Stimulated activated CD8-positive, alpha-beta memory T cell treated with anti-CD3 and anti-CD28 coated beads, Interleukin-4, amount 100 ng/mL, for 48 hours (primary cell): ENCODE measurements around the gene HHAT.

ENCODE experiments used
- DNase-seq: peaks from one replicate; pipeline ENCODE4 v3.0.0-alpha.2; 2020

Gene HHAT

GRCh38 chr1:210446479-210446878, 117.8 kb downstream of the HHAT start:
- peak; percentile 85 for DNase-seq

DNA sequence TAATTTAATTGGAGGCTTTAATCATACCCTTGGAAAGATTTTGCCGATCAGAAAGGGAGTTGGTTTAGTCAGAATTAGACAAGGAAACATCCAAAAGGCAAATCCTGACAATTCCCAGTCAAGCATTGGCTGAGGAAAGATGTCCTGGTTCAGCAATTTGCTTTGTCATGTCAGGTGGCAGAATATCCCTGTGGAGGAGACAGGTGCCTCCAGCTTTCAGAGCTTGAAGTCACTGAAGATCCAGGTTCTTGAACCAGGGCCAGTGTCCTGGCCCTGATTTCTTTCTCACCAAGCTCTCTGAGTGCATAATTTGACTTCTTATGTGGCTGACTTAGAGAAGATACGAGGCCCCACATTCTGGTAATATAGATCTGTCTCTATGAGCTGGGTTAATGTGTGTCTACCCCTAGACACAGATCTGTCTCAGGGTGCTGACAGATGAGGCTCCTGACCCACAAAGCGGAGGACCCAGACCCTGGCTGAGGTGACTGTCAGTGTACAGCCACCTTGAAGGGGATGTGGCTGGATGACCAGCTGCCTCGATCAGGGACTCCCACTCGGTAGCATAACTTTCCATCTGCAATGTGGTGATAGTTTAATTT, 118.9 kb downstream of the HHAT start:
- no peak for DNase-seq

GRCh38 chr1:210448297-210448892, 119.7 kb downstream of the HHAT start:
- DNase-seq = peak; percentile 33

- no peak for DNase-seq
Measured at GRCh38 chr1:210455840-210456603, 127.3 kb downstream of the HHAT start.

DNA sequence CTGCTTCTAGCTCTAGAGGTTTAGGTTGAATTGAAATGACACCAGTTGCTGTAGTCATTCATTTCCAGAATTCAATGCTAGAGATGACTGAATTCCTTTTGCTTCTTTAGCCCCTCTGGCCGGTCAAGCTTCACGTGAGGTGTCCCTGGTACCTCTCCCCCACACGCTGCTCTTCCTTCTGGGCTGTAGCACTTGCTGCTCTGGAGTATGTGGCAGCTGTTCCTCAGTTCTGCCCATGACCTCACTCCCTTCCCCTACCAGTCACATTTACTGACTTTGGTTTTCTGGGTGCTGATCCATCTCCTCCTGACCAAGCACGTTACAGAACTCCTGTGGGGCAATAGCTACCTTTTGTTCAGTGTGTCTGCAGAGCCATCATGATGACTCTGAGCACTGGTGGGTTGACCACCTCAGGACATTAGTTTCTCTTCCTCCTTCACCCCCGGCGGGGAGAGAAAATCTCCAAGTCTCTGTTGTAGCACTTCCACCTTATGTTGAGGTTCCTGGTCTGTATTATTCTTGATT, 128.1 kb downstream of the HHAT start:
- DNase-seq = no peak

- no peak for DNase-seq
Measured at GRCh38 chr1:210457568-210457967, 128.9 kb downstream of the HHAT start.

DNA sequence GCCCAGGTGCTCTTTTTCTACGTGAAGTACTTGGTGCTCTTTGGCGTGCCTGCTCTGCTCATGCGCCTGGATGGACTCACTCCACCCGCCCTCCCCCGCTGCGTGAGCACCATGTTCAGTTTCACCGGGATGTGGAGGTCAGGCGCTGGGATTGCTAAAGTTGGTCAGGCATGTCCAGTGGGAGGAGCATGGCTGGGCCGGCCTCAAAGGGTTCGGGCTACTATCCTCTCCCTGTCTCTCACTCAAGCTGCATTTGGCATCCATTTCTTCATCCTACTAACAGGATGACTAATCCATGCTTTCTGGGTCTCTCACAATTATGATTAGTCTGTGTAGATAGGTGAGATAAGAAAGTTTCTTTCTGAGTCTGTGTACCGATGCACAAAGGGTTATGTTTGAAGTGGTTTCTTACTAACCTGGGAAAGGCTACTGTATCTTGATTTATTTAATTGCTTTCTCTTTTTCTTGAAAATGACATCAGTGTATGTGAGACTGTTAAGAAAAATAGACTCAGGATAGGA, 135.9 kb downstream of the HHAT start:
- DNase-seq = peak; percentile 40

DNA sequence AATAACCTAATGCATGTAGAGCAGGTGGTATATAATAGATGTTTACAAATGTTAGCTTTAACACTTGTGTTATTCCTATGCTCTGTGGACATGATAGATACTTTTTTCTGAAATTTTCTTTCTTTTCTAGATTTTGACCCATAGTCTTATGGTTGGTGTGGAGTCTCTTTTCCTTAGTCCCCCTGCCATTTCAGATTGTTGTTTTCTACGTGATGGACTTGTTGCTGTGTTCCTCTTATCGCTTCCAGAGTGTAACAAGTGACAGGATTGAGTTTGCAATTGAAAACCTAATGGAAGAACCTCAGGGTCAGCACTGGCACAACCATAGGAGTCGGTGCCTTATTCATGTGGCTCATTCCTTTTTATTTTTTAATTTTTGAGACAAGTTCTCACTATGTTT, 136.4 kb downstream of the HHAT start:
- DNase-seq = no peak

- DNase-seq = no peak
Measured at GRCh38 chr1:210467440-210468043, 138.8 kb downstream of the HHAT start.

- no peak for DNase-seq
Measured at GRCh38 chr1:210469441-210469840, 140.7 kb downstream of the HHAT start.

DNA sequence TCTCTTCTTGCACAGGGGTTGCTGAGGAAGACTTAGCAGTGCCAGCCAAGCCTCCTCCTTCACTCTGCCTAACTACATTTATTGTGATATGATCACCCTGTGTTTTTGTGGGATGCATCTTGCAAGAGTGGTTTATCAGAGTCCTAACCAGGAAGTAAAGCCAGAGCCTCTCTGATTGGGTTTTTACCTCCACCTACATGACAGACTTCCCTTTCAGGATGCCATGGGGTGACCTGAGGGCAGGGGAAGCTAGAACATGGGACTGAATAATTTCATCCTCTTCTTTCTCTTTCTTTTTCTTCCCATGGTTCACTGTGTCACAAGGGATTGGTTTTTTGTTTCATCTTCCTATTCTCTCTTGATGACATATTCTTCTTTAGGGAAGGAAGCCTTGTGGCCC, 146.6 kb downstream of the HHAT start:
- no peak for DNase-seq

- DNase-seq = no peak
Measured at GRCh38 chr1:210475806-210476205, 147.1 kb downstream of the HHAT start.

- no peak for DNase-seq
Measured at GRCh38 chr1:210476730-210477129, 148.0 kb downstream of the HHAT start.

DNA sequence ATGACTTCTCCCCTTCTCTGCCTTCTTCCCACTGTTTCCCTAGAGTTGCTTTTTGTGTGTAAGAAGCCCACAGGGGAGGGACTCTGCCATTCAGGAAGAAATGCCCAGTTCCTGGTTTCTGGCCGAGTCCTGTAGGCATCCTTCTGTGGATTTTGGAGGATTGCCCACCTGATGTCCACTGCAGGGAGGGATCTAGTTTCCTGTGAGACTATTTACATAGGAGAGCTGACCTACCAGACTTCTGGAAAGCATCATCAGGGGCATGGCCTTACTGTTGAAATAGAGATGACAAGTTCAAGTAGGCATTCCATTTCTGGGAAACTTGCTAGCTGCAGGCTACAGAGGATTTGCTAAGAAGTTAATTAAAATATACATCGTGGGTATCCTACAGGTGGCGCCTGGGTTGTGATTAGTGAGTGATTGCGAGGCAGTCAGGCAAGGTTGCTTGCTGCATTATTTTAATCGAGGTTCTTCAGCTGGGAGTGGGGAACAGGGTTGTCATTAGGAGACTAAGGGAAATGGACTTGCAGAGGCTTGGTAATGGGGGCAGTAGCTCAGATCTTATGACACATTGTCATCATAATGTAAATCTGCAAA, 148.7 kb downstream of the HHAT start:
- DNase-seq = no peak

- no peak for DNase-seq
Measured at GRCh38 chr1:210478820-210479219, 150.1 kb downstream of the HHAT start.

- no peak for DNase-seq
Measured at GRCh38 chr1:210482491-210482890, 153.8 kb downstream of the HHAT start.

- no peak for DNase-seq
Measured at GRCh38 chr1:210482945-210483617, 154.4 kb downstream of the HHAT start.

- no peak for DNase-seq
Measured at GRCh38 chr1:210483821-210484220, 155.1 kb downstream of the HHAT start.

DNA sequence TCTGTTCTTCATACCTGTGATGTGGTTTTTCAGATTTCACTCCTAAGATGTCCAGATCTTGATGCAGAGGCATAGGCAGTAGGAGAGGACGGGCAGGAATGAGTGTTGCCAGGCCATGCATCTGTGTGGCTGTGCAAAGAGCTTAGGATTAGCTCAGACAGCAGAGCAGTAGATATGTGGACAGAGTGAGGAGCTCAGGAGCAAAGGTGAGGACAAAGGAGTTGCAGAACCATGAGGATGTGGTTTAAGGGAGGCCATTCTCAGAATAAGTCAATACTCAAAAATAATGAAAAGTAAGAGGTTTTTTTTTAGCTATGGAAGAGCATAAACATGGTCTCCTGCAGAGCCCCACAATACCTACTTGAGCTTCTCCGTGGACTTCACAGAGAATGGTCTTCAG, 158.3 kb downstream of the HHAT start:
- DNase-seq = no peak

GRCh38 chr1:210489491-210489890, 160.8 kb downstream of the HHAT start:
- no peak for DNase-seq

- no peak for DNase-seq
Measured at GRCh38 chr1:210490781-210491180, 162.1 kb downstream of the HHAT start.

DNA sequence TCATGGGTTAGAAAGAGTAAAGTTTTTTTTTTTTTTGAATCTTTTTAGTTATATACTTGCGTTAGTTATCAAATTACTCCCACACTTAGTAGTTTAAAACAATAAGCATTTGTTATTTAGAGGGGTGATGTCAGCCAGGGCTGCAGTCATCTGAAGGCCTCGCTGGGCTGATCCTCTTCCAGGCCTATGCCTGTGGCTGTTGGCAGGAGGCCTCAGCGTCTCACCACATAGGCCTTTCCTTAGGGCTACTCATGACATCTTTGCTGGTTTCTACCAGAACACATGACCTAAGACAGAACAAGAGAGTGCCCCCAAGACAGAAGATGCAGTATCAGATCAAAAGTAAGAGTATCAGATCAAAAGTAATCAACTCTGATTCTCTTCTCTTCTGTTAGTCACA, 167.4 kb downstream of the HHAT start:
- no peak for DNase-seq
